Measurements from ENCODE around the gene ZDHHC24. TPM values are rescaled to one million over a fixed set of nuclear protein-coding genes. Genes with fewer than 3 reads are reported as not detected.
"Not testable (repeated sequence)": the region's sequence is repeated elsewhere in the genome, so short reads cannot be mapped to it uniquely, and the experiment has no call there.

Gene ZDHHC24
- total and polyA plus RNA-seq, 7 donors, result 1.8 to 12.2 (median 6.8) TPM

- H3K4me3 ChIP-seq, result no peak overlapping the region
- TF ChIP-seq POLR2A (IDR thresholded peaks at IDR 0.05), result no peak
- no peak for TF ChIP-seq POLR2AphosphoS5 (IDR thresholded peaks at IDR 0.05)
- TF ChIP-seq CTCF (IDR thresholded peaks at IDR 0.05), result no peak
- no peak for TF ChIP-seq EP300 (IDR thresholded peaks at IDR 0.05)
- WGBS, 2 donors, result 27 to 48% methylated on average over 11 of the region's 11 CpGs
- H3K27ac ChIP-seq, result no peak overlapping the region
- H3K9me3 ChIP-seq, result no peaks in the 10 kb centered on the region
- DNase-seq, result no peak
- H3K36me3 ChIP-seq, result no peaks in the 10 kb centered on the region
- no peaks in the 10 kb centered on the region for H3K27me3 ChIP-seq
- H3K4me1 ChIP-seq, result peaks cover 0 to 36% (median 27%) of the 10 kb centered on the region in 4 donors
- intact Hi-C loops (cut with DNase I), result no loop called here
These were observed 2.2 kb upstream of the ZDHHC24 start for GRCh38 chr11:66548041-66548440.

DNA sequence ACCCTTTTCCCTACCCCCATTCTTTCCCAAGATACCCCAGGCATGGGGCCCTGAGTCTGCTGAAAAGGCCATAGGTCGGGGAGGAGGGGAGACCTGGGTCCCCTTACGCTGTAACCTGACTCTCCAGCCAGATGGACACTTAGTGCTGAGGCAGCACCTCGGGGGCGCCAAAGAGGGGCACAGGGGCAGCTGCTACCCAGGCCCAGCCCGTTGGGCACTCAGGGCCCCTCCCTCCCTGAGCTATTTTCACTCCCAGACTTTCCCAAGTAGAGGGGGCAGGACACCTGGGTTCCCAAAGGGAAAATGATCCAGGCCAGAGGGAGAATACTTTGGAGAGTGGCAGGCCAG is 1.8 kb upstream of the ZDHHC24 start:
- intact Hi-C loops (cut with DNase I), result no loop called here
- TF ChIP-seq POLR2A (IDR thresholded peaks at IDR 0.05) (no peak), POLR2AphosphoS5 (IDR thresholded peaks at IDR 0.05) (no peak), CTCF (IDR thresholded peaks at IDR 0.05) (no peak), EP300 (IDR thresholded peaks at IDR 0.05) (no peak)
- DNase-seq, result no peak

DNA sequence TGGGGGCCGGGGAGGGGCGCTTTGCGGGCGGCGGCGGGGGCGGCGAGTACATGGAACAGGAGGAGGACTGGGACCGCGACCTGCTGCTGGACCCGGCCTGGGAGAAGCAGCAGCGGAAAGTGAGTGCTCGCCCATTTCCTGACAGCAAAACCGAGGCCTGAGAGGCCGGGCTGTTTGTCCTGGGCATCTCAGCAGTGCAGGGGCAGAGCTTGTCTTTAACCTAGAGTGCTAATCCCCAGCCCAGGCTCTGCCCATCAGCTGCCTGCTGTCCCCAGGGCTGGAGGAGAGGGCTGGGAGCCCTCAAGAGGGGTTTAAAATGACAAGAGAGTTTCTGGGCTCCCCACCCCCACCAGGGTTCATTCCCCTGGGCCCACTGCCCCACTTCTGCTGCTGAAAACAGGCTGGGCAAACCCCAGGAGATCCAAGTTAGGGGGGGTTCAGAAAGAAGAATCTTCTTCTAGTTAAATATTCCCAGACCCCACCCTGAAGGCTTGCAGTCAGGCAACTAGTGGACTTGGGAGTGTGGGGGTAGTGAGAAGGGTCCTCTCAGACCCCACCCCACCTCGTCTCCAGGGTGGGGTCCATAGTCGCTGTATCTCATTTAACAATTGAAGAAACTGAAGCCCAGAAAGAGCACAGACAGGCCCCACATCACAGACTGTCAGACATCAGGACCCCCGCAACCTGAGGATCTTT is 1.3 kb upstream of the ZDHHC24 start:
- TF ChIP-seq EP300 (IDR thresholded peaks at IDR 0.05) (no peak), POLR2AphosphoS5 (IDR thresholded peaks at IDR 0.05) (no peak), CTCF (IDR thresholded peaks at IDR 0.05) (no peak)
- peaks cover 0 to 36% (median 27%) of the 10 kb centered on the region in 4 donors for H3K4me1 ChIP-seq
- no peaks in the 10 kb centered on the region for H3K27me3 ChIP-seq
- peak overlapping the region; percentile 81 to 88 (median 86) for H3K27ac ChIP-seq
- H3K9me3 ChIP-seq, result no peaks in the 10 kb centered on the region
- 36% methylated on average over 18 of the region's 18 CpGs for WGBS, 2 donors
- H3K4me3 ChIP-seq, result peak overlapping the region in 3 of 4 donors; percentile 68 to 90 (median 76)
- no peak for DNase-seq
- intact Hi-C loops (cut with DNase I), result no loop called here
- peaks cover 0 to 9% (median 0%) of the 10 kb centered on the region in 4 donors for H3K36me3 ChIP-seq

More for the DNA sequence above, 1.8 kb upstream of the ZDHHC24 start:
- H3K9me3 ChIP-seq, result no peaks in the 10 kb centered on the region
- H3K27me3 ChIP-seq, result no peaks in the 10 kb centered on the region
- H3K27ac ChIP-seq, result peak overlapping the region in 2 of 4 donors; percentile 81 to 88
- peaks cover 0 to 36% (median 27%) of the 10 kb centered on the region in 4 donors for H3K4me1 ChIP-seq
- H3K4me3 ChIP-seq, result no peak overlapping the region
- 41 to 49% methylated on average over 5 of the region's 5 CpGs for WGBS, 2 donors
- H3K36me3 ChIP-seq, result peaks cover 0 to 4% (median 0%) of the 10 kb centered on the region in 4 donors

DNA sequence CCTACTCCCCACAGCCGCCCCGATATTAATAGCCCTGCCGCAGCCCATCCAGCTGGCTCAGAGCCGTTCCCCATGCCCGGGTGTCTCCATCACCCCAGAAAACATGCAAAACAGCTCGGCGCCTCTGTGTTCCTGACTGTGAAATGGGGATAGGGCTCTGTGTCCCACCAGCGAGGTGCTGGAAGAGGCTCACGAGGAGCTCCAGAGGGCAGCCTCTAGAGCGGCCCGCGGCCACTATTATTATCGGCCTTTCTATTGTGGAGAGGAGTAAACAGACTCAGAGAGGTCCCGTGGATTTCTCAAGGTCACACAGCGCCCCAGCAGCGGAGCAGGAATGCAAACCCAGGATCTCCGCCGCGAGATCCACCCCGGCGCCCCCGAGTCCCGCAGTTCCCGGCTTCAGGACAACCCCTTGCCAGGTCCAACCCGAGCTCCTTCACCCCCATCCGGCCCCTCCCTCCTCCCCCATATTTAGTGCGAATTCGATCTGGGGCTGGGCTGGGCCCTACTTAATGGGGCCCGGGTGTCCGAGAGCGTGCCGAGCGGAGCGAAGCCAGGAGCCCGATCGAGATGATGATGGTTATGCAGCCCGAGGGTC is 619 bp upstream of the ZDHHC24 start, which contains the start of gene ACTN3:
Gene ACTN3 (plus strand): TSS at position 536 of the 598 bp plus-strand sequence. CDS start 35 bp downstream, at position 571.
- H3K27ac ChIP-seq, result peak within 1 kb of the TSS; percentile 81 to 88 (median 86)
- 5 to 6% methylated on average over 37 of the region's 37 CpGs for WGBS, 2 donors
- H3K27me3 ChIP-seq, result no peaks in the 10 kb centered on the region
- H3K4me1 ChIP-seq, result peaks cover 0 to 36% (median 27%) of the 10 kb centered on the region in 4 donors
- peaks cover 0 to 16% (median 0%) of the 10 kb centered on the region in 4 donors for H3K36me3 ChIP-seq
- H3K4me3 ChIP-seq, result peak within 1 kb of the TSS; percentile 47 to 90 (median 72)
- intact Hi-C loops (cut with DNase I), result no loop called here
- TF ChIP-seq POLR2AphosphoS5 (IDR thresholded peaks at IDR 0.05), result no peak
- peak; percentile 87 for DNase-seq
- H3K9me3 ChIP-seq, result no peaks in the 10 kb centered on the region

- WGBS, 2 donors, result 61 to 72% methylated on average over 14 of the region's 14 CpGs
- DNase-seq; H3K27ac ChIP-seq; H3K9me3 ChIP-seq; H3K27me3 ChIP-seq; intact Hi-C loops (cut with DNase I): not testable (repeated sequence)
- Histone ChIP-seq H3K4me3 (peak overlapping the region in 3 of 4 donors; percentile 68 to 90 (median 76)), H3K4me1 (peaks cover 0 to 36% (median 27%) of the 10 kb centered on the region in 4 donors), H3K36me3 (peaks cover 0 to 22% (median 5%) of the 10 kb centered on the region in 4 donors)
These were observed 896 bp downstream of the ZDHHC24 start for GRCh38 chr11:66544952-66545351.
